GM23338 (cell line): Measurements from ENCODE around the gene ATP8A2. TPM values are rescaled to one million over a fixed set of nuclear protein-coding genes. Genes with fewer than 3 reads are reported as not detected.

ENCODE experiments used
- ATAC-seq: fragments of 200-7000 bp; cut with Tn5 transposase; 3 replicates; pipeline ENCODE4 v1.9.1; 2020
- DNase-seq: peaks from one replicate; pipeline ENCODE4 v3.0.0-alpha.2; 2015; ENCODE audit warnings: low spot score
- H2AFZ ChIP-seq: fragments of 200-600 bp; sonication (generic); 2 replicates; pipeline ENCODE4 v1.8.0; 2016; ENCODE audit warnings: antibody characterized with exemption, mild to moderate bottlenecking, moderate library complexity
- H3F3A ChIP-seq: fragments of 200-600 bp; sonication (generic); replicated peaks from 2 replicates; pipeline ENCODE4 v1.8.0; 2017; ENCODE audit warnings: antibody characterized with exemption, mixed run types, low read depth
- H3K27ac ChIP-seq: fragments of 200-600 bp; sonication (generic); 2 replicates; pipeline ENCODE4 v1.6.1; 2016; ENCODE audit warnings: low read depth
- H3K27me3 ChIP-seq: fragments of 200-600 bp; sonication (generic); 2 replicates; pipeline ENCODE4 v1.8.0; 2016; ENCODE audit warnings: mild to moderate bottlenecking, mixed run types, moderate library complexity; ENCODE audit not compliant: insufficient read depth
- H3K36me3 ChIP-seq: fragments of 200-600 bp; sonication (generic); 2 replicates; pipeline ENCODE4 v1.8.0; 2016; ENCODE audit warnings: mild to moderate bottlenecking; ENCODE audit not compliant: insufficient read depth
- H3K4me1 ChIP-seq: fragments of 200-600 bp; sonication (generic); 2 replicates; pipeline ENCODE4 v1.8.0; 2016; ENCODE audit warnings: mild to moderate bottlenecking, moderate library complexity; ENCODE audit not compliant: insufficient read depth
- H3K4me2 ChIP-seq: fragments of 200-600 bp; sonication (generic); 2 replicates; pipeline ENCODE4 v1.7.1; 2017; ENCODE audit warnings: mixed run types
- H3K4me3 ChIP-seq: fragments of 200-600 bp; sonication (generic); 2 replicates; pipeline ENCODE4 v1.6.1; 2016; ENCODE audit warnings: mixed run types
- H3K79me2 ChIP-seq: fragments of 200-600 bp; sonication (generic); replicated peaks from 2 replicates; pipeline ENCODE4 v1.8.0; 2017; ENCODE audit warnings: mild to moderate bottlenecking; ENCODE audit not compliant: insufficient read depth
- H3K9me2 ChIP-seq: fragments of 200-600 bp; sonication (generic); 2 replicates; pipeline ENCODE4 v1.8.0; 2017; ENCODE audit not compliant: insufficient read depth
- H4K20me1 ChIP-seq: fragments of 200-600 bp; sonication (generic); replicated peaks from 2 replicates; pipeline ENCODE4 v1.8.0; 2017; ENCODE audit warnings: mild to moderate bottlenecking; ENCODE audit not compliant: insufficient read depth
- H3K27ac Mint-ChIP-seq: 2 replicates; pipeline ENCODE4 v1.8.0; 2020; ENCODE audit warnings: inconsistent platforms, mild to moderate bottlenecking, moderate library complexity, mixed read lengths
- H3K27me3 Mint-ChIP-seq: 3 replicates; pipeline ENCODE4 v1.8.0; 2022; ENCODE audit warnings: low read depth, mild to moderate bottlenecking, moderate library complexity, mixed read lengths, inconsistent platforms; ENCODE audit not compliant: insufficient read depth, poor library complexity
- H3K36me3 Mint-ChIP-seq: 3 replicates; pipeline ENCODE4 v1.8.0; 2021; ENCODE audit warnings: low read depth, mild to moderate bottlenecking, inconsistent platforms, moderate library complexity, mixed read lengths
- H3K4me1 Mint-ChIP-seq: 3 replicates; pipeline ENCODE4 v1.8.0; 2020; ENCODE audit warnings: mild to moderate bottlenecking, inconsistent platforms, mixed read lengths
- H3K4me3 Mint-ChIP-seq: 3 replicates; pipeline ENCODE4 v1.8.0; 2021; ENCODE audit warnings: moderate library complexity, mild to moderate bottlenecking, inconsistent platforms, mixed read lengths
- H3K9me3 Mint-ChIP-seq: 3 replicates; pipeline ENCODE4 v1.8.0; 2020; ENCODE audit warnings: moderate library complexity, mild to moderate bottlenecking, inconsistent platforms, mixed read lengths
- CREB1 ChIP-seq: fragments of 250-450 bp; sonication (Bioruptor Pico); IDR thresholded peaks from 2 replicates; pipeline ENCODE4 v1.5.0; 2020; ENCODE audit warnings: low read depth, mild to moderate bottlenecking, moderate library complexity
- CTCF ChIP-seq, 2 experiments: fragments of 200-600 bp in 1 of 2; sonication (generic) in 1 of 2; conservative IDR thresholded peaks; 2 replicates each; pipeline versions ENCODE4 v1.5.1 to v1.6.1; 2016 to 2017; ENCODE audit warnings: antibody characterized with exemption in 2 of 2, low read depth in 2 of 2, mild to moderate bottlenecking in 2 of 2, moderate library complexity in 1 of 2
- ETS1 ChIP-seq: IDR thresholded peaks from 2 replicates; pipeline ENCODE4 v1.6.1; 2016; ENCODE audit warnings: antibody characterized with exemption
- EZH2 ChIP-seq: fragments of 200-600 bp; sonication (generic); IDR thresholded peaks from one replicate; pipeline ENCODE4 v1.8.0; 2017; ENCODE audit warnings: antibody characterized with exemption, mild to moderate bottlenecking, low read depth; ENCODE audit not compliant: unreplicated experiment
- EZH2phosphoT487 ChIP-seq: fragments of 200-600 bp; sonication (generic); IDR thresholded peaks from one replicate; pipeline ENCODE4 v1.8.1; 2018; ENCODE audit warnings: antibody characterized with exemption; ENCODE audit not compliant: unreplicated experiment
- JUNB ChIP-seq: IDR thresholded peaks from one replicate; pipeline ENCODE4 v1.6.1; 2016; ENCODE audit warnings: antibody characterized with exemption; ENCODE audit not compliant: unreplicated experiment
- NANOG ChIP-seq: IDR thresholded peaks from 2 replicates; pipeline ENCODE4 v1.6.1; 2016; ENCODE audit warnings: antibody characterized with exemption, borderline replicate concordance
- POLR2AphosphoS5 ChIP-seq: IDR thresholded peaks from 2 replicates; pipeline ENCODE4 v1.6.1; 2016; ENCODE audit warnings: antibody characterized with exemption, low read depth
- REST ChIP-seq: IDR thresholded peaks from one replicate; pipeline ENCODE4 v1.6.1; 2018; ENCODE audit warnings: antibody characterized with exemption; ENCODE audit not compliant: unreplicated experiment
- STAT1 ChIP-seq: IDR thresholded peaks from one replicate; pipeline ENCODE4 v1.6.1; 2016; ENCODE audit warnings: antibody characterized with exemption; ENCODE audit not compliant: unreplicated experiment
- ZNF114 ChIP-seq: fragments of 250-450 bp; sonication (Bioruptor Pico); IDR thresholded peaks from 2 replicates; pipeline ENCODE4 v1.5.0; 2020; ENCODE audit warnings: mild to moderate bottlenecking, moderate library complexity
- ZNF331 ChIP-seq: fragments of 250-450 bp; sonication (Bioruptor Pico); IDR thresholded peaks from 2 replicates; pipeline ENCODE4 v1.5.0; 2020; ENCODE audit warnings: low read depth, mild to moderate bottlenecking, moderate library complexity
- ZNF462 ChIP-seq: fragments of 250-450 bp; sonication (Bioruptor Pico); IDR thresholded peaks from 2 replicates; pipeline ENCODE4 v1.5.0; 2020; ENCODE audit warnings: mild to moderate bottlenecking, moderate library complexity
- polyA plus RNA-seq: library from polyadenylated mRNA; unstranded; fragments of >200 nt; fragmentation: Nextera tagmentation; extraction: Ambion mirVana; gene quantifications from 2 replicates; pipeline ENCODE4 v1.2.1, GENCODE V29; 2016
- total RNA-seq: library from RNA; depleted of rRNA; stranded (reverse); fragments of >200 nt; shearing (Covaris generic); gene quantifications from 2 replicates; pipeline ENCODE4 v1.2.3, GENCODE V29; 2014

ATP8A2 gene
- total and polyA plus RNA-seq, 2 experiments from 2014 or later = 5.7 to 8.8 TPM

- Histone ChIP-seq H3K36me3 (no peaks in the 10 kb centered on the region), H3K4me2 (no peak overlapping the region), H3K27me3 (no peaks in the 10 kb centered on the region), H3K4me1 (peaks cover 3% of the 10 kb centered on the region; the same call in 1 of the 2 replicates), H3F3A (no peaks in the 10 kb centered on the region), H3K79me2 (no peaks in the 10 kb centered on the region), H2AFZ (no peak overlapping the region), H3K4me3 (no peak overlapping the region), H3K9me2 (no peaks in the 10 kb centered on the region), H3K27ac (no peak overlapping the region), H4K20me1 (no peaks in the 10 kb centered on the region)
- no peak for DNase-seq
- no peaks in the 10 kb centered on the region for H3K9me3 Mint-ChIP-seq
- H3K4me3 Mint-ChIP-seq = no peak overlapping the region
- no peak for ATAC-seq
- H3K27me3 Mint-ChIP-seq = no peaks in the 10 kb centered on the region
- no peak overlapping the region for H3K27ac Mint-ChIP-seq
- no peaks in the 10 kb centered on the region for H3K36me3 Mint-ChIP-seq
- TF ChIP-seq JUNB (no peak), CTCF (conservative IDR thresholded peaks at IDR 0.05; ENCODE audit: low read depth in 2 of 2) (no peak), EZH2phosphoT487 (no peak), ZNF331 (CRISPR knock-in tag) (no peak), POLR2AphosphoS5 (no peak), STAT1 (no peak), ZNF462 (no peak), REST (no peak), CREB1 (CRISPR knock-in tag) (no peak), ETS1 (no peak), NANOG (no peak), EZH2 (no peak), ZNF114 (CRISPR knock-in tag) (no peak)
- peaks cover 24% of the 10 kb centered on the region; the same call in 2 of the 3 replicates for H3K4me1 Mint-ChIP-seq
Measured at GRCh38 chr13:25662516-25662915, 290.7 kb downstream of the ATP8A2 start.
